Measurements from ENCODE around the gene CD200R1.

GRCh38 chr3:112881891-112882290, 93.0 kb downstream of the CD200R1 start:
- TF ChIP-seq ZBTB48 (tag by site-specific recombination; IDR thresholded peaks at IDR 0.05): no peak
- no peak for TF ChIP-seq CTCF (tag by site-specific recombination; IDR thresholded peaks at IDR 0.05)
- TF ChIP-seq REST (tag by site-specific recombination; IDR thresholded peaks at IDR 0.05): no peak
